Dermis blood vessel endothelial cell (primary cell): Measurements from ENCODE around the gene SPIN2B. TPM values are rescaled to one million over a fixed set of nuclear protein-coding genes. Genes with fewer than 3 reads are reported as not detected.
"Not testable (repeated sequence)": the region's sequence is repeated elsewhere in the genome, so short reads cannot be mapped to it uniquely, and the experiment has no call there.

Source experiments
- DNase-seq: peaks from one replicate; pipeline ENCODE4 v3.0.0; 2010
- total RNA-seq: library from RNA; depleted of rRNA; stranded (reverse); fragments of >200 nt; gene quantifications from 2 replicates; pipeline ENCODE4 v1.2.3, GENCODE V29; 2014

Gene SPIN2B
- 8.7 and 9.9 TPM in 2 replicates for total RNA-seq

GRCh38 chrX:57121162-57121755 lies at the start of gene SPIN2B:
Gene SPIN2B, minus strand, starts transcription at chrX:57121548.
- DNase-seq, result peak; percentile 81

- peak; percentile 69 for DNase-seq
Observed at GRCh38 chrX:57156397-57157049, 35.2 kb upstream of the SPIN2B start.

- no peak for DNase-seq
Observed at GRCh38 chrX:57155171-57155570, 33.8 kb upstream of the SPIN2B start.

- DNase-seq, result not testable (repeated sequence)
Observed at GRCh38 chrX:57152222-57152621, 30.9 kb upstream of the SPIN2B start.

- DNase-seq, result no peak
Observed at GRCh38 chrX:57138674-57139073, 17.3 kb upstream of the SPIN2B start.

GRCh38 chrX:57137501-57137900 lies 16.2 kb upstream of the SPIN2B start:
- DNase-seq, result no peak

- DNase-seq, result not testable (repeated sequence)
Observed at GRCh38 chrX:57137073-57137472, 15.7 kb upstream of the SPIN2B start, which contains the start of gene SPIN2A. Gene SPIN2A, minus strand, starts transcription at chrX:57137397. Its CDS starts 800 bp downstream, at chrX:57136597.

GRCh38 chrX:57136589-57136988 lies 15.2 kb upstream of the SPIN2B start:
- DNase-seq, result not testable (repeated sequence)

GRCh38 chrX:57135287-57135686 lies 13.9 kb upstream of the SPIN2B start:
- no peak for DNase-seq

- DNase-seq, result no peak
Observed at GRCh38 chrX:57134702-57135101, 13.4 kb upstream of the SPIN2B start.

GRCh38 chrX:57133706-57134105 lies 12.4 kb upstream of the SPIN2B start:
- no peak for DNase-seq

- not testable (repeated sequence) for DNase-seq
Observed at GRCh38 chrX:57133284-57133683, 11.9 kb upstream of the SPIN2B start.

- DNase-seq, result no peak
Observed at GRCh38 chrX:57132046-57132445, 10.7 kb upstream of the SPIN2B start.

GRCh38 chrX:57121816-57122215 lies 468 bp upstream of the SPIN2B start:
- DNase-seq, result peak; percentile 2

- DNase-seq, result peak; percentile 5
Observed at GRCh38 chrX:57120619-57121161, 658 bp downstream of the SPIN2B start.

GRCh38 chrX:57119416-57119815 lies 1.9 kb downstream of the SPIN2B start:
- no peak for DNase-seq

- DNase-seq, result not testable (repeated sequence)
Observed at GRCh38 chrX:57117566-57117965, 3.8 kb downstream of the SPIN2B start.

GRCh38 chrX:57104921-57105398 lies 16.4 kb downstream of the SPIN2B start:
- peak; percentile 11 for DNase-seq

- peak; percentile 1 for DNase-seq
Observed at GRCh38 chrX:57104406-57104805, 16.9 kb downstream of the SPIN2B start.

GRCh38 chrX:57103489-57103888 lies 17.9 kb downstream of the SPIN2B start:
- DNase-seq, result no peak

GRCh38 chrX:57102918-57103317 lies 18.4 kb downstream of the SPIN2B start:
- not testable (repeated sequence) for DNase-seq

- no peak for DNase-seq
Observed at GRCh38 chrX:57083143-57083542, 38.2 kb downstream of the SPIN2B start.

- DNase-seq, result no peak
Observed at GRCh38 chrX:57074458-57074857, 46.9 kb downstream of the SPIN2B start.
